Forelimb muscle (tissue), 1 donor: ENCODE measurements around the gene UBE2J2. TPM values are rescaled to one million over a fixed set of nuclear protein-coding genes. Genes with fewer than 3 reads are reported as not detected.

Experiments used
- DNase-seq: peaks from one replicate; pipeline ENCODE4 v3.0.0-alpha.2; 2013; ENCODE audit warnings: low read depth
- polyA plus RNA-seq: library from polyadenylated mRNA; unstranded; fragments of 120-200 nt; gene quantifications from one replicate; pipeline ENCODE4 v1.2.1, GENCODE V29; 2013; ENCODE audit not compliant: insufficient read length

Gene UBE2J2
- polyA plus RNA-seq, 1 donor, result 38.8 TPM

DNA sequence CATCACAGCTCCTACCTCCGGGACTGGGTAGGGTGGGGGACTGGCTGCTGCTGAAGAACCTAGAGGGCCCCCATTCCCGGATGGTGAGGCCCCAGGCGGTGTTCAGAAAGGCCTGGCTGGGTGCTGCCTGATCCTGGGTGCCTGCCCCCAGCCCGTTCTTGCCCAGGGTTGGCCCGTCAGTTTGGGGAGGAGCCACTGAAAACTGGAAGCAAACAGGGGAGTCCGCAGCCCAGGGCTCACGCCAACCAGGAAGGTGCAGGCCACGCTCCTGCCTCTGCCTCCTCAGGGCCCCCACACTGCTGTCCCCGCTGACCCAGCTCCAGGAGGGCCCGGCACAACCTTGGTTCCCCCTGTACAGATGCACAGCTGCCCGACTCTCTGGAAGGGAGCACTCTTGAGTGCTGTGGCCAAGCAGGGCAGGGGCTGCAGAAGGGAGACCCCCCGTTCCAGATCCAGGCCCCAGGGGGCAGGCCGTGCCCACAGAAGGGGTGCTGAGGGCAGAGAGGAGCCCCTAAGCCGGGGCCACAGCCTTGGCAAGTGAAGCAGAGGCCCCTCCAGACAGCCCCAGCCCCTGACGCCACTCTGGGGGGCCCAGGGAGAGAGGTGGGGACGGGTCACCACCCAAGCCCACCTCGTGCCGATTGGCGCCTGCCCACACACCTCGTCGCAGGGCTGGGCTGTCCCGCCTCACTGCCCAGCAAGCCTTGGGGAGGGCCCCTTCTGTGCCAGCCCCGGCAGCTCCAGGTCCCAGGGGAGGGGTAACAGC lies 32.6 kb downstream of the UBE2J2 start:
- no peak for DNase-seq

DNA sequence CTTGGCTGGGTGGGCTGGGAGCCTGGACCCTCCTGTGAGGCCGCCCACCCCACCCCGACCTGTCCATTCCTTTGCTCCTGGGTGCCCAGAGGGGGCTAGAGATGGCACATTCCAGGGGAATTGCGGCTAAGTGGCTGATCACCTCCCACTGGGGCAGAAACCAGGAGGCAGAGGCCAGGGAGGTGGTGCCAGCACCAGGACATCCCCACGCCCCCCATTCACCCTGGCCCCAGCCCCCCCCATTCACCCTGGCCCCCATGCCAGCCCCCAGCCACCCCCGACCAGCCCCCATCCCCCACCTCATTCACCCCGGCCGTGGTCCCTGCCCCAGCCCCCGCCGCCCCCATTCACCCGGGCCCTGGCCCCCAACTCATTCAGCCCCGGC lies 33.3 kb downstream of the UBE2J2 start:
- DNase-seq, result no peak

DNA sequence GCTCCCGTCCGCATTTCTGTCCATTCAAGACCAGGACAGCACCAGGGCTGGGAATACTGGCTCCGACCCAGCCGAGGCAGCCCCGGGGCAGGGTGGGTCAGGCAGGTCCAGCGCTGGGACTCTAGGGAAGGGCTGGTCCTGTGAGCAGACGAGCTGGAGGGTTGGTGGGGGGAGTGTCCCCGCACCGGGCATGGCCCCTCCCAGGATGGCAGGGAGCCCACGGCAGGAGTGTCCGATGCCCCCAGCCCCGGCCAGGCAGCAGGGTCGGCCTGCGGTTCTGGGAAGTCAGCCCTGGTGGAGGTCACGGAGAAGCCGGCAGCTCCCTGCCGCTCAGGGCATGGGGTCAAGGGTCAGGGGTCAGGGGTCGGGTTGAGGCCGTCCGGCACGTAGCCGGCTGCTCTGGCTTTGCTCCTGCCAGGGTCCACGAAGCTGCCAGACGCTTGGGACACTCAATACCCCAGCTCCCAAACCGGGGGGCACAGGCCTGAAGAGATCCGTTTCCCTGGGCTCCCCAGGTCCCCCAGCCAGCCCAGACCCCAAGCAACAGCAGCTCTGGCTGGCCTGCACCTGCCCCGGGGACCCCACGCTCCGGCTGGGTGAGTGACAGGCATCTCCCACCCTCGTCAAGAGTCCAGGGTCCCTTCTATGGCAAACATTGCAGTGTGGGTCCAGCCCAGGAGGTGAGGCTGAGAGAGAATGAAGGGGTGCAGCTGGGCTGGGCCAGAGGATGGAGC lies 33.9 kb downstream of the UBE2J2 start:
- DNase-seq, result no peak

DNA sequence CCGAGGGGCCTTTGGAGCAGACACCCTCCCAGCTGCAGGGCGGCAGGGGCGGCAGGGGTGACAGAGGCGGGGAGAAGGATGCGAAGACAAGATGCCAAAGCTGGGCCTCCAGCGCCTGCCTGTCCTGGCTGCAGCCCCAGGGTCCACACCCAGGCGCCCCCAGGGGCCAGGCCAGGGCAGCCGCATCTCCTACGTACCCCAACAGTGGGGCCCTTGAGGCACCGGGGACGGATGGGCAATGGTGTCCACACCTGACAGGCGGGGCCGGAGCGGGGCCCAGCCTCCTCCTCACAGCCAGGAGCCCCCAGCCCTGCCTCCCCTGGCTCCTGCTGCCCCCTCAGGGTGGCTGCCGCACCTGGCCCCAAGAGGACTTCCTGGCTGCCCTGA lies 34.4 kb downstream of the UBE2J2 start:
- DNase-seq, result no peak

DNA sequence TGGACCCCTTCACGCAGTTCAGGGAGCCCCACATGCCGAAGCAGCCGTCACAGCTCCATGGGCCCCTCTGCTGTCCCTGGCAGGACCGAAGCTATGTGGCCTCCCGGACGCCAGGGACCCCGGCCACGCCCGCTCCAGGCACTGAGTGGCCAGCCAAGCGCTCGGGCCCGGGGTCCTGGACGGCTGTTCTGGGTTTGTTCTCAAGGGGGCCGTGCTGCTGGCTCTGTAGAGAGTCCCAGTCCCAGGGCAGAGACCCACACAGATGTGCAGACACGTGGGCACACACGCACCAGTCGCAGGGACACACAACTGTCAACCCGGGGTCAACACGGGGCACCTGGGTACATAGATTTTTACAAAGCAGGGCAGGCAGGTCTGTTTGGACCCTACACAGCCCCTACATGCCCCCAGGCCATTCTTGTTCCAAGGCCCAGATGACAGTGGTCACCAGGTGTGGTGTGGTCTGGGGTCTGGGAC lies 34.9 kb downstream of the UBE2J2 start:
- no peak for DNase-seq

DNA sequence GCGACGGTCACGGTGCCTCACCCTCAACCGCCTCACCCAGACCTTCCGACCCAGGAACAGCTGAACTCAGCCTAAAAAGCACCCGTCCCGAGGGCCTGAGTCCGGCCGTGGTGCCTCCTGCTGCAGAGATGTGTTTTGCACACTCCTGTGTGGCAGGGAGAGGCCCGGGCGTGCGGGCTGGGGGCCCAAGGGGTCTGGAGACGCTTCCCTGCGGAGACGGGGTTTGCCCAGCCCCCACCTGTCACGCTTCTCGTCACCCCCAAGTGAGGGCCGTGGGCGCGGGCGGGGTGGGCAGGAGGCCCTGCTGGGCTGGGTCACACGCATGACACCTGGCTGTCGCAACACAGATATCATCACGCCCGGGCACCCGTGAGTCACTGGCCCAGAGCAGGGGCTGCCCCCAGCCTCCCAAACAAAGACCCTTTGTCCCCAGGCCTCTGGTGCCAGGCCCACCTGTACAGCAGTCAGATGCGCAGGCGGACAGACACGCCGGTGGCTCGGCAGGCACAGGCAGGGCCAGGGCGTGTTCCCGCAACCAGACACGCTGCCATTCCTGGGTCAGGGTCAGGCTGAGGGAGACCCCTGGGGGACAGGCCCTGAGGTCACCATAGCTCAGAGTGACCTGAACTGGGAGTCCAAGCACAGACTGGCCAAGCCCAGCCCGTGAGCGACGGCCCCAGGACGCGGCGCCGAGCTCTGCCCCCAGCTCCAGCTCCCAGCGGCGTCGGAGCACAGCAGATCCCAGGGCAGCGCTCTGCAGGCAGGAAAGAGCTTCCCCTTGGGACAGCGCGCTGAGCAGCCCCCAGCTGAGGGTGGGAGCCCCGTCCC lies 35.6 kb downstream of the UBE2J2 start:
- DNase-seq, result no peak

DNA sequence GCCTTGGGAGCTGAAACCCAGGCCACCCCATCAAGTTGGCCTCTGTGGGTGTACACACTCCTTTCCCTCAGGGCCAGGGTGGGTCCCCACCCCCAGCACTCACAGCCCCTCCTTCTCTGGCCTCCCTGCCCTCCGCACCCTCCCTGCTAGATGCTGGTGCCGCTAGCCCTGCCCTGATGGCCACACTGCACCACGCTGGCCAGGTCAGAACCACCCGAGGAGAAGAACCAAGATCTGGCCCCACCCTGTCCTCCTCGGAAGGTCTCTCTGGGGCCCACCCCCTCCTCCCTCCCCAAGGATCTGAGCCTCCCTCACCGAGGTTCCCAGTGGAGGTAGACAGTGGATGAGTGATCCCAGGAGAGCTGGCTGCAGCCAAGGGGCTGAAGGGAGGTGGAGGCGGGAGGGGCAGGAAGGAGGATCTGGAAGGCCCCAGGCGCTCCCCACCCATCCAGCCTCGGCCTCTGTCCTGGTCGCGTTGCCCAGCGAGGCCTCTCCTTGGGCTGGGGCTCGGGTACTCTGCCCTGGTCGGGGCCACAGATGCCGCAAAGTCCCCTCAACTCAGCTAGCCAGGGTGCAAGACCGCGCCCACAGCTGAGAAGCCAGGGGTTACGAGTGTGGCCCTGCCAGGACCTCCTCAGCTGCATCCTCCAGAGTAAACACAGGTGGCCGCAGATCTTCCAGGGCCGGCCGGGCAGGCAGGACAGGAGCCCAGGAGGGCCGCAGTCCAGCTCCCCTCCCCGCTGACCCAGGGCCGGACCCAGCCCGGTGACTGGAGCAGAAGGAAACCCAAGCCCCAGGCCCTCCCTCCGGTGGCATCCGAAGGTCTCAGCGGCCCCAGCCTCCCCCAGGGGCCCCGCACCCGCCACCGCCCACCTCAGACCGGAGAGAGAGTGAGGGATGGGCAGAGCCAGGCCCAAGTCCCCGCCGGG lies 36.4 kb downstream of the UBE2J2 start:
- no peak for DNase-seq

DNA sequence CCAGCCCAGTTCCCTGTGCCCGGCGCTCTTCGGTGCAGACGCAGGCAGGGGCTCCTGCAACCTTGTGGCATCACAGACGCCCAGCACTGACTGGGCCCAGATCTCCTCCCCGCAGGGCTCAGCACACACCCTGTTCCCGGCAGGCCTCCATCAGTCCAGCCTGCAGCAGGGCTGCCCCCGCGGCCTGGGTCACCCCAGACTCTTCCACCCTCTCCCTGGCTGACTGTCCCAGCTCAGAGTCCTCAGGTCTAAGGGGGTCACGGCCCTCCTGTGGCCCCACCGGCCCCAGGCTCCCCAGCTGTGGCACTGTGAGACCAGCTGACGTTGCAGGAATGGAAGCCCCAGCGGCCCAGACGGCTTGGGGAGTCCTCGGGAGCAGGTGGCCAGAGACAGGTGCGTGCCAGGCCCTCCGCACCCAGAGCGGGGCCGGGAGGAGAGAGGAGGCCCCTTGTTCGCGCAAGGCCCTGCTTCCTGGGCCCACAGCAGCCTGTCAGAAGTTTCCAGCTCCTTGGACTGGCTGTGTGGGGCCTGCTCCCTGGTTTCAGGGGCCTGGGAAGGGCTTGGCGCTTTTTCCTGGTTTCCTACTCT lies 37.4 kb downstream of the UBE2J2 start:
- DNase-seq, result no peak

DNA sequence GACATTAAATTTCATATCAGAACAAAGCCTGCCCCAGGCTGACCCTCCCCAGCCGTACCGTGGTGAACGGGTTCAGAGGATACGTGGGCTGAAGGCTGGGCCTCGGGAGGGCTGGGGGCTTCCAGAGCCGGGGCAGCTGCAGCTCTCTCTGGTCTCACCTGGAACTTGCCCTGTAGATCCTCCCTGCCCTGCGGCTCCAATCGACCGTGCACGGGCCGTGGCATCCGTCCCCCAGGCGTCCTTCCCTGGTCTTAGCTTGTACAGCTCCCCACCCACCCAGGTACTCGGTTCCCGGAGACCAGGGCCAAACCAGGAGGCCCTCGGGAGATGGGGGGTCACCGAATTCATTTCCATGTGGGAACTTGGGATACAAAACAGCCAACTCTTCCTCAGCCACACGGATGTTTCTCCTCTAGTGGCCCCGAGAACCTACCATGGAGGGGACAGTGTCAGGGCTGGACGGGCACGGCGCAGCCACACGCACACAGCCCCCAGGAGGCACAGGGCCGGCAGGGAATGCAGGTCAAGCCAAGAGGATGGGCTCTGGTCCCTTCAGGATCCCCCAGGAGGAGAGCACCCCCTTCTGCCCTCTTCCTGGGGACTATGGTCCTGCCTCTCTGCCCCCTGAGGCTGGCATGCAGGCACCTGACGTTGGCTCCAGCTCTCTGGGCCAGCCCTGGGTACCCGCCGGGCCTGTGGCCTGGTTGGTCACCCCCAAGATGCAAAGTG lies 38.5 kb downstream of the UBE2J2 start:
- no peak for DNase-seq

DNA sequence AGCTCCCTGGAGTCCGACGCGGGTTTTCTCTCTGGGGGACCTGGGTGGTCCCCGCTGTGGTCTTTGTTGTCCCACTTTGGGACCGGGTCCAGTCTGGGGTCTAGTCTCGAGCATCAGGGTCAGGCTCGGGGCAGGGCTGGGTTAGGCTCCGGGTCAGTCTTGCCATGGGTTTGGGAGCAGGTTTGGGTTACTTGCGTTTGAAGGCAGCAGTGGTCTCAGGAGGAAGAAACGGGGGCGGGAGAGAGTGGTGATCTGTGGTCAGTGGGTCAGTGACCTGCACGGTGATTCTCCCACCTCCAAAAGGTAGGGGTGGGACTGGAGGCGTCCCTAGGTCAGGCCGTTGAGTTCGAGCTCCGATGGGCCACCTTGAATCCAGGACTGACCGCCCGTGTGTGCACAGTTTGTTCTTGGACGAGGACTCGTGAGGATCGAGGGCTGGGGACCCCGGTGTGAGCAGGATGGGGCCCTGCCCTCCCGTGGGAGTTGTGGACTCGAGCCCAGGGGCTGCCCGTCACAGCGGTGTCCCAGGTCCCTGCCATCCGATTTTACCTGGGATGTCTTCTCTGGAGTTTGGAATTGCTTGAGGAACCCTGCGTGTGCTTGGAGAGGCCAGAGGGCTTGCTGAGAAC lies 39.4 kb downstream of the UBE2J2 start:
- no peak for DNase-seq

DNA sequence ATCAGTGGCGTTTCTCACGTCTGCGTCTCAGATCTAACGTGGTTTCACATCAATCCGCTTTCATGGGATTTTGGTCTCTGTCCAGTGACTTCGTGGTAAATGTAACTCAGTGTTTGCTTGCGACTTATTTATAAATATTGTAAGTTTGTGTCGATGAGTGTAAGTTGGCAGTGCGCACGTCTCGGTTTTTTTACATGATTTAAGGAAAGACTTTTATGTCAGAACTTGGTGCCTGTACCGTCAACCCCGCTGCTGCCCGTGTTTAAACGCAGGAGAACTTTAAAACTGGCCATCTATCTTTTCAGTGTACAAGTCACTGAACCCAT lies 40.1 kb downstream of the UBE2J2 start:
- no peak for DNase-seq

DNA sequence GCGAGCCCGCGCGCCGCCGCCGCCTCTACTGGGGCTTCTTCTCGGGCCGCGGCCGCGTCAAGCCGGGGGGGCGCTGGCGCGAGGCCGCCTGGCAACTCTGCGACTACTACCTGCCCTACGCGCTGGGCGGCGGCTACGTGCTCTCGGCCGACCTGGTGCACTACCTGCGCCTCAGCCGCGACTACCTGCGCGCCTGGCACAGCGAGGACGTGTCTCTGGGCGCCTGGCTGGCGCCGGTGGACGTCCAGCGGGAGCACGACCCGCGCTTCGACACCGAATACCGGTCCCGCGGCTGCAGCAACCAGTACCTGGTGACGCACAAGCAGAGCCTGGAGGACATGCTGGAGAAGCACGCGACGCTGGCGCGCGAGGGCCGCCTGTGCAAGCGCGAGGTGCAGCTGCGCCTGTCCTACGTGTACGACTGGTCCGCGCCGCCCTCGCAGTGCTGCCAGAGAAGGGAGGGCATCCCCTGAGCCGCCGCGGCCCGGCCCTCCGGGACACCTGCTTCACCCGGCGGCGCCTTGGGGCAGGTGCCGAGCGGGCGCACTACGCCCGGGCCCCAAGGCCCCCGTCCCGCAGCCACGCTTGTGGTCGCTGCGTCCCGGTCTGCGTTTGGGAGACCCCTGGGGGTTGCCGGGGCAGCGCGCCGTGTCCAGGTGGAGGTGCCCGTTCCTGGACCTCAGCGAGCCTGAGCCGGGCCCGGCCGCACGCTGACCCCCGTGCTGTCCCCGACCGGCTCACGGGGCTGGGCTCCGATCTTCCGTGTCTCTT lies 40.7 kb downstream of the UBE2J2 start:
- no peak for DNase-seq

DNA sequence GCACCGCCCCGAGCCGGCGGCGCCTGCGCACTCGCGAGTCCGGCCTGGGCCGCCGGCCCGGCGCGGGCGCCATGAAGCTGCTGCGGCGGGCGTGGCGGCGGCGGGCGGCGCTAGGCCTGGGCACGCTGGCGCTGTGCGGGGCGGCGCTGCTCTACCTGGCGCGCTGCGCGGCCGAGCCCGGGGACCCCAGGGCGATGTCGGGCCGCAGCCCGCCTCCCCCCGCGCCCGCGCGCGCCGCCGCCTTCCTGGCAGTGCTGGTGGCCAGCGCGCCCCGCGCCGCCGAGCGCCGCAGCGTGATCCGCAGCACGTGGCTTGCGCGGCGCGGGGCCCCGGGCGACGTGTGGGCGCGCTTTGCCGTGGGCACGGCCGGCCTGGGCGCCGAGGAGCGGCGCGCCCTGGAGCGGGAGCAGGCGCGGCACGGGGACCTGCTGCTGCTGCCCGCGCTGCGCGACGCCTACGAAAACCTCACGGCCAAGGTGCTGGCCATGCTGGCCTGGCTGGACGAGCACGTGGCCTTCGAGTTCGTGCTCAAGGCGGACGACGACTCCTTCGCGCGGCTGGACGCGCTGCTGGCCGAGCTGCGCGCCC lies 41.4 kb downstream of the UBE2J2 start, which contains the start of gene B3GALT6:
Gene B3GALT6, plus strand, starts transcription at position 30 of the 588 bp plus-strand sequence. Its CDS starts 42 bp downstream, at position 72.
- no peak for DNase-seq

DNA sequence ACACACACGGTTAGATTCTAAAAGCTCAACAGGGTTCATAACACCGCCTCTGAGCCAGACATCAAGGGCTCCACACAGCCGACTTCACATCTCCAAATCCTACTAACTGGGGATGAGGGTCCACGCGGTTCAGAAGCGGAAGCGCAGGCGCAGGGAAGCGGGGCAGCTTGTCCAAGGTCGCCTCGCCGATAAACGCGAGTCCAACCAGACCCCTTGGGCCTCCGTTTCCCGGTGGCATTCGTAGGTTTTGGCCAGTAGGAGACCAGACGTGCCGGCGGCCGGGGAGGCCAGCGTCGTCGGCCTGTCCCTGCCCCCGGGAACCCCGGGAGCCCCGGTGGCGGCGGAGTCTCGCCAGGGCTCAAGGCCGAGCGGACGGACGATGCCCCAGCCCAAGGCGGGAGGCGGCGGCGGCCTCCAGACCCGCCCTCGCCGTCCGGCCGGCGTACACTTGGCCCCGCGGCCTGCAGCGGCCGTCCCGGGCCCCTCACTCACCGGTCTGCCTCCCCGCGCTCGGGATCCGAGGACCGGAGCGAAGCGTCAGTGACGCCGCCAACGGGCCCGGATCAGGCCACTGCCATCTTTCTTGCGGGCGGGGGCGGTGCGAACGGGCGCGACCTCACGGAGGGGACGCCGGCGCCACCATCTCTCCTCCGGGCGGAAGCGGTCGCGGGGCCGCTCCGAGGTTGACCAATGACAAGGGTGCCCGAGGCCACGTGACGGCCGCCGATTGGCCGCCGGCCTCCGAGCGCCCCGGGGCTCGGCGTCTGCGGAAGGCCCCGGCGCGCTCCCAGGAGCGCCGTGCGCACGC lies 42.0 kb downstream of the UBE2J2 start, which contains the start of gene SDF4:
Gene SDF4, minus strand, starts transcription at position 602 of the 808 bp plus-strand sequence. CDS start 3,229 bp downstream, outside the sequence.
- DNase-seq, result peak; percentile 89

DNA sequence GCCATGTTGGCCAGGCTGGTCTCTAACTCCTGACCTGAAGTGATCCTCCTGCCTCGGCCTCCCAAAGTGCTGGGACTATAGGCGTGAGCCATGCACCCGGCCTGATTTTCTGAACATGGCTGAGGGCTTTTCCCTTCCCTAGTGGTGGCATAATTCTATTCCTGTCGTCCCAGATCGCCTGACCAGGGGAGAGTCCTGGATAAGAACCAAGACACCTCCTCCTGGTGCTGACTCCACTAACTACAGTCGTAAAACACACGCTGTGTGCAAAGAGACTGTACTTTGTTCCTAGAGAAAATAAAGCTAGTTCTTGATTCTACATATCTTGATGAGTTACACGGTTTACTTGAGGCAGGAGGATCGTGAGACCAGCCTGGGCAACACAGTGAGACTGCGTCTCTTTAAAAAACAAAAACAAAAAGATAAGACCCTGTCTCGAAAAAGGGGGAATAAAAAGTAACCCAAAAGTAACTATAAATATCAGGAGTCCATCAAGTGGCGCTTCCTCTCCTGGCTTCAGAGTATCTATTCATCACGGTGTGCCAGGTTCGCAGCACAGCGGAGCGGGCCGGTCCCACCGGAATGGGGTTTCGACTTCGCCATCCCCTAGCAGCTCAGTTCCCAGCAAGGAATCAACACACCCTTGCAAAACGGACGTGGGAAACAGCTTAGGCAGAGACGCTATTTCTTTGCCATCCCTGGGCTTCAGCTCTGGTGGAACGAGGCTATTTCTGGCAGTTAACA lies 42.8 kb downstream of the UBE2J2 start:
- DNase-seq, result no peak

DNA sequence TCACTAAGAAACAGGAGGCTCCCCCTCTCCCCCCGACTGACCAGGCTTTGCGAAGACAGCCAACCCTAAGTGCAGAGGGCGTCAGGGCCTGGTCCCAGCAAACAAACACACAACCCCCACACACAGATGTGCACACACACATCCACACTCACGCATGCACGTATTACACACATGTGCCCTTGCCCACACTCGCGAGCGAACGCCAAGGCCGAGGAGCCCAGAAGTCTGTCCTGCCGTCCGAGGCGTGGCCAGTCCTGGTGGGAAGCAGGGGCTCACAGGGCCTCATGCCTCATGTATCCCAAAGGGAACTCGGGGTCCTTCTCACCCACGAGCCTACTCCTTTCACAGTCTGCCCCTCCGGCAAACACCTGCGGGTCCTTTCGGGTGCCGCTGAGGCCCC lies 43.9 kb downstream of the UBE2J2 start:
- no peak for DNase-seq
